PFSK-1 (cell line): ENCODE results near the gene RPP25L.

Experiments used
- FOXP2 ChIP-seq: optimal IDR thresholded peaks from 2 replicates; pipeline ENCODE3; 2011; ENCODE audit warnings: borderline replicate concordance, control low read depth, inconsistent platforms; ENCODE audit not compliant: insufficient read depth; ENCODE audit errors: extremely low read length, extremely low read depth
- POLR2AphosphoS5 ChIP-seq: IDR thresholded peaks from 2 replicates; pipeline ENCODE4 v1.6.1; 2012; ENCODE audit warnings: low read depth, mild to moderate bottlenecking, control low read depth, low read length, moderate library complexity
- SIN3A ChIP-seq: IDR thresholded peaks from 2 replicates; pipeline ENCODE4 v1.6.1; 2012; ENCODE audit warnings: mild to moderate bottlenecking, low read length, moderate library complexity, borderline replicate concordance; ENCODE audit not compliant: insufficient read depth
- TAF1 ChIP-seq: IDR thresholded peaks from 2 replicates; pipeline ENCODE4 v1.6.1; 2012; ENCODE audit warnings: low read length, control low read depth, borderline replicate concordance; ENCODE audit not compliant: insufficient read depth
- TF ChIP-seq, protein P1 (sequence below), 2 experiments: IDR thresholded peaks; 2 replicates each; pipeline versions ENCODE4 v1.6.1 to v1.8.0; 2011 to 2012; ENCODE audit warnings: low read depth in 2 of 2, low read length in 2 of 2, control low read depth in 1 of 2, inconsistent platforms in 1 of 2, mild to moderate bottlenecking in 1 of 2, moderate library complexity in 1 of 2; ENCODE audit not compliant: insufficient read depth in 1 of 2

Gene RPP25L

DNA sequence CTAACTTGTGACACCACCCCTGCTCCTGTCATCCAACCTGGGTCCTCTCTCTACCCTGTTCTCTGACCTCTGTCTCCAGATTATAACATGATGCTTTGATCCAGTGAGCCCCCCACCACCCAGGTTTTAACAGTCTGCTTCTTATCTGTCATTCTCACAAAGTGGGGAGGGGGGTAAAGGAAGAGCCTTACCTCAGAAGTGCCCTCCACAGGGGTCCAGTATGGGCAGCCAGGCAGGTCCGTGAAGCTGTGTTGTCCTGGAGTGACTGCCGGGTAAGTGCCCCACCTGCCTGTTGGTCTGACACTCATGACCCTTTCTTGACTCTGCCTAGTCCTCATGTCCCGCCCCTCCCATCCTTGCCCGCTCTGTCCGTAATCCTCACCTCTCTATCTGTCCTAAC is 43.5 kb upstream of the RPP25L start:
- TF ChIP-seq SIN3A (no peak), POLR2AphosphoS5 (no peak), TAF1 (no peak), FOXP2 (no peak)
- TF ChIP-seq, protein P1, sequence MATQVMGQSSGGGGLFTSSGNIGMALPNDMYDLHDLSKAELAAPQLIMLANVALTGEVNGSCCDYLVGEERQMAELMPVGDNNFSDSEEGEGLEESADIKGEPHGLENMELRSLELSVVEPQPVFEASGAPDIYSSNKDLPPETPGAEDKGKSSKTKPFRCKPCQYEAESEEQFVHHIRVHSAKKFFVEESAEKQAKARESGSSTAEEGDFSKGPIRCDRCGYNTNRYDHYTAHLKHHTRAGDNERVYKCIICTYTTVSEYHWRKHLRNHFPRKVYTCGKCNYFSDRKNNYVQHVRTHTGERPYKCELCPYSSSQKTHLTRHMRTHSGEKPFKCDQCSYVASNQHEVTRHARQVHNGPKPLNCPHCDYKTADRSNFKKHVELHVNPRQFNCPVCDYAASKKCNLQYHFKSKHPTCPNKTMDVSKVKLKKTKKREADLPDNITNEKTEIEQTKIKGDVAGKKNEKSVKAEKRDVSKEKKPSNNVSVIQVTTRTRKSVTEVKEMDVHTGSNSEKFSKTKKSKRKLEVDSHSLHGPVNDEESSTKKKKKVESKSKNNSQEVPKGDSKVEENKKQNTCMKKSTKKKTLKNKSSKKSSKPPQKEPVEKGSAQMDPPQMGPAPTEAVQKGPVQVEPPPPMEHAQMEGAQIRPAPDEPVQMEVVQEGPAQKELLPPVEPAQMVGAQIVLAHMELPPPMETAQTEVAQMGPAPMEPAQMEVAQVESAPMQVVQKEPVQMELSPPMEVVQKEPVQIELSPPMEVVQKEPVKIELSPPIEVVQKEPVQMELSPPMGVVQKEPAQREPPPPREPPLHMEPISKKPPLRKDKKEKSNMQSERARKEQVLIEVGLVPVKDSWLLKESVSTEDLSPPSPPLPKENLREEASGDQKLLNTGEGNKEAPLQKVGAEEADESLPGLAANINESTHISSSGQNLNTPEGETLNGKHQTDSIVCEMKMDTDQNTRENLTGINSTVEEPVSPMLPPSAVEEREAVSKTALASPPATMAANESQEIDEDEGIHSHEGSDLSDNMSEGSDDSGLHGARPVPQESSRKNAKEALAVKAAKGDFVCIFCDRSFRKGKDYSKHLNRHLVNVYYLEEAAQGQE (IDR thresholded peaks at IDR 0.05; ENCODE audit: insufficient read depth in 1 of 2, low read depth in 2 of 2, low read length in 2 of 2): no peak

DNA sequence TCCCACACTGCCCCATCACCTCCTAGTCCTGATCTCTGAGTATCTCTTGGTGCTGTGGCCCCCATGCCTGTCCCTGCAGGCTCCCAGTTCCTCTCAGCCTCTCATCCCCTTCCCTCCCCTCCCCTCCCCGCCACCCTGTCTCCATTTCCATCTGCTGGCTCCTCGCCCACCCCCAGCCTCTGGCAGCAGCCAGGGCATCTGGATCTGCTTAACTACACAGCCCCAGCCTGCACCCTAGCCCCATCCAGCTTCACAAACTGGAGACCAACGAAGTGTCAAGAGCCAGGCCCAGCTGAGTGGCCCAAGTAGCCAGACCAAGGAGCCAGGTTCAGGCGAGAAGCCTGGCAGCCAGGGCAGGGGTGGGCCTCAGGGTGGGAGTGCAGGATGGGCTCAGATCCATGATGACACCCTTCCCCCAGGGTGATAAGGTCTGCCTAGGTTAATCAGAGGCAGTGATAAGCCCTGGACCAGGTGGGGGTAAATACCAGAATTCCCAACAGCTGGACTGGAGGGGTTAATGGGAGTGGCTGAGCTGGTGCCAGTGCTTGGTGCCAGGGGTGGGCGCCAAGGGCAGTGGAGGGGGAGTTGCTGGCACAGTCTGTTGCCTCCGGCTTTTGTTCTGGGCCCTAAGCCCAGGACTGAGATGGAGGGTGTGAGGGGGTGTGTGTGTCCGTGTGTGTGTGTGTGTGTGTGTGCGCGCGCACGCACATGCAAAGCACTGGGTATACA is 42.6 kb upstream of the RPP25L start:
- no peak for TF ChIP-seq TAF1
- TF ChIP-seq, protein P1 (IDR thresholded peaks at IDR 0.05; ENCODE audit: insufficient read depth in 1 of 2, low read depth in 2 of 2, low read length in 2 of 2): no peak
- TF ChIP-seq FOXP2: no peak
- TF ChIP-seq SIN3A: no peak
- no peak for TF ChIP-seq POLR2AphosphoS5

- TF ChIP-seq POLR2AphosphoS5 (no peak), SIN3A (no peak), TAF1 (no peak)
These were observed 41.5 kb upstream of the RPP25L start for GRCh38 chr9:34653151-34654072.

- TF ChIP-seq, protein P1 (IDR thresholded peaks at IDR 0.05; ENCODE audit: insufficient read depth in 1 of 2, low read depth in 2 of 2, low read length in 2 of 2): no peak
- no peak for TF ChIP-seq SIN3A
- TF ChIP-seq FOXP2: no peak
- no peak for TF ChIP-seq TAF1
- TF ChIP-seq POLR2AphosphoS5: no peak
These were observed 40.7 kb upstream of the RPP25L start for GRCh38 chr9:34652602-34653000.

GRCh38 chr9:34651876-34652601 is 40.1 kb upstream of the RPP25L start, which contains the start of gene IL11RA:
Gene IL11RA, plus strand, starts transcription at chr9:34652185. Its CDS starts 3,033 bp downstream, at chr9:34655218.
- TF ChIP-seq FOXP2: peak; percentile 41
- TF ChIP-seq, protein P1 (IDR thresholded peaks at IDR 0.05; ENCODE audit: insufficient read depth in 1 of 2, low read depth in 2 of 2, low read length in 2 of 2): no peak
- no peak for TF ChIP-seq SIN3A
- TF ChIP-seq TAF1: no peak
- peak; percentile 57; the same call in 1 of the 2 replicates for TF ChIP-seq POLR2AphosphoS5
